Testis (tissue), 3 donors: ENCODE data around the gene NCK1. TPM values are rescaled to one million over a fixed set of nuclear protein-coding genes. Genes with fewer than 3 reads are reported as not detected.

Experiments used
- DNase-seq: peaks from one replicate; pipeline ENCODE4 v3.0.0-alpha.2; 2019
- H3K27ac ChIP-seq, 2 donors: fragments of 200-600 bp; sonication (generic); one replicate each; pipeline ENCODE4 v1.5.1; 2019
- H3K27me3 ChIP-seq: fragments of 200-600 bp; sonication (generic); one replicate; pipeline ENCODE4 v1.5.1; 2019
- H3K36me3 ChIP-seq: fragments of 200-600 bp; sonication (generic); one replicate; pipeline ENCODE4 v1.5.1; 2017; ENCODE audit warnings: low read depth; ENCODE audit errors: missing control alignments
- H3K4me1 ChIP-seq: fragments of 200-600 bp; sonication (generic); one replicate; pipeline ENCODE4 v1.5.1; 2019
- H3K4me3 ChIP-seq, 2 donors: fragments of 200-600 bp; sonication (generic); one replicate each; pipeline ENCODE4 v1.5.1; 2017 to 2019
- H3K9me3 ChIP-seq: fragments of 200-600 bp; sonication (generic); one replicate; pipeline ENCODE4 v1.5.1; 2017
- CTCF ChIP-seq, 3 experiments: fragments of 450-650 bp in 2 of 3; fragments of 200-600 bp in 1 of 3; sonication (generic) in 1 of 3; IDR thresholded peaks; one replicate each; pipeline ENCODE4 v1.5.1; 2016 to 2019; ENCODE audit warnings: antibody characterized with exemption in 3 of 3, mild to moderate bottlenecking in 2 of 3, moderate library complexity in 1 of 3
- POLR2A ChIP-seq: fragments of 450-650 bp; IDR thresholded peaks from one replicate; pipeline ENCODE4 v1.6.1; 2017; ENCODE audit warnings: antibody characterized with exemption, mild to moderate bottlenecking, moderate library complexity
- WGBS, 2 donors: methylation state at CpG; one replicate each; pipeline ENCODE4 v1.1.5; 2018; 5-methylcytosine and 5-hydroxymethylcytosine counted together
- intact Hi-C: fragments of 100-400 bp; cut with DNase I; formaldehyde crosslinking; loops from one replicate; pipeline ENCODE4 v1.15.1; 2023; ENCODE audit warnings: low total_unique reads
- polyA plus RNA-seq: library from polyadenylated mRNA; stranded (reverse); fragments of 350-450 nt; fragmentation: Illumina TruSeq; extraction: RNeasy Lipid Tissue Mini Kit (QIAGEN cat#74804); gene quantifications from one replicate; pipeline ENCODE4 v1.2.3, GENCODE V29; 2014; ENCODE audit warnings: low read depth, low replicate concordance; ENCODE audit not compliant: insufficient read depth
- total RNA-seq, 2 donors: library from RNA; depleted of rRNA; stranded (reverse); fragments of >200 nt; gene quantifications; one replicate each; pipeline ENCODE4 v1.2.3, GENCODE V29; 2016

Gene NCK1
- total and polyA plus RNA-seq, 3 donors from 2014 or later: 31.1 to 45.0 (median 42.7) TPM

DNA sequence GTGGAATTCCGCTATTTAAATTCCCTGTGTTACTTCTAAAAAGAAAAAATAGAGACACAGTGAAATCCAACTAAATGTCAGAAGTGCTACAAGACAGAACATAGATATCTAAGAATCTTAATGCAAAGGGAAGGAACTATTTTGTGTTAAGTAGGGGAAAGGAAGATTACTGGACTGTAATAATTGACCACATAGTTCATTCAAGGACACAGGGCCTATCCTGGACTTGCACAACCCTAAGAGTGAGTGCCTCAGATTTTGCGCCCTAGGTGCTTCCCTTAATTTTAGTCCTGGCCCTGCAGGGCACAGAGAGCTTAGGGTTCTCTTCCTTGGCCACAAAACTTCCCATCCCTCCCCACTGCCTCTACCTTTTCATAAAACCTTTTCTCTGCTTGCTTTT lies 92.2 kb downstream of the NCK1 start:
- Histone ChIP-seq H3K27me3 (no peaks in the 10 kb centered on the region), H3K4me1 (peaks cover 9% of the 10 kb centered on the region), H3K9me3 (no peaks in the 10 kb centered on the region), H3K36me3 (no peaks in the 10 kb centered on the region), H3K27ac (no peak overlapping the region), H3K4me3 (no peak overlapping the region)
- 92 to 97% methylated on average over 2 of the region's 2 CpGs for WGBS, 2 donors
- intact Hi-C loops: no loop called here
- no peak for DNase-seq
- TF ChIP-seq POLR2A: no peak

- Histone ChIP-seq H3K4me1 (peaks cover 9% of the 10 kb centered on the region), H3K27me3 (no peaks in the 10 kb centered on the region), H3K4me3 (no peak overlapping the region), H3K9me3 (no peaks in the 10 kb centered on the region), H3K27ac (no peak overlapping the region), H3K36me3 (no peaks in the 10 kb centered on the region)
- DNase-seq: no peak
- intact Hi-C loops: no loop called here
- TF ChIP-seq POLR2A: no peak
- no peak for TF ChIP-seq CTCF (IDR thresholded peaks at IDR 0.05)
- 77 to 86% methylated on average over 4 of the region's 4 CpGs for WGBS, 2 donors
These were observed 93.2 kb downstream of the NCK1 start for GRCh38 chr3:136954980-136955780.

DNA sequence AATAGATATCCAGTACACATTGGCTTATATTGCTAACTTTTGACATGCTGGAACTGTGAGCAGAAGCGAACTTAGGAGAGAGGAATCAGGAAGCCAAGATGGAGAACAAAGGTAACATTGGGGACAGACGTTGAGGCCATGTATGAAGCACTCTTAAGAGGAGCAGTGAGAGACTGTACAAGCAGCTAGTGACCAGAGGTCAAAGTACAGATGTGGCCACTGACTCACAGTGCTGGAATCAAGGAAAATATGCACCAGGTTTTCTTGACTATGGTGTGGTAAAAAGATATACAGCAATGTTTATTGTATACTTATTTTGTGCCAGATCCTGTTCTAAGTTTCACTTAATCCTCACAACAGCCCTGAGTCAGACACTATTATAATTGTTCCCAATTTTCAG lies 93.8 kb downstream of the NCK1 start:
- H3K36me3 ChIP-seq: no peaks in the 10 kb centered on the region
- DNase-seq: no peak
- H3K27ac ChIP-seq: no peak overlapping the region
- no peak overlapping the region for H3K4me3 ChIP-seq
- no peaks in the 10 kb centered on the region for H3K9me3 ChIP-seq
- TF ChIP-seq CTCF (IDR thresholded peaks at IDR 0.05) (no peak), POLR2A (no peak)
- WGBS, 2 donors: 67 to 69% methylated on average over 2 of the region's 2 CpGs
- intact Hi-C loops: no loop called here
- H3K27me3 ChIP-seq: no peaks in the 10 kb centered on the region
- peaks cover 6% of the 10 kb centered on the region for H3K4me1 ChIP-seq

GRCh38 chr3:136956971-136957370 lies 95.0 kb downstream of the NCK1 start:
- Histone ChIP-seq H3K4me3 (no peak overlapping the region), H3K9me3 (no peaks in the 10 kb centered on the region), H3K27me3 (no peaks in the 10 kb centered on the region), H3K4me1 (no peaks in the 10 kb centered on the region), H3K36me3 (no peaks in the 10 kb centered on the region), H3K27ac (no peak overlapping the region)
- 98 to 99% methylated on average over 2 of the region's 2 CpGs for WGBS, 2 donors
- DNase-seq: no peak
- no peak for TF ChIP-seq POLR2A
- TF ChIP-seq CTCF (IDR thresholded peaks at IDR 0.05): no peak
- intact Hi-C loops: no loop called here

DNA sequence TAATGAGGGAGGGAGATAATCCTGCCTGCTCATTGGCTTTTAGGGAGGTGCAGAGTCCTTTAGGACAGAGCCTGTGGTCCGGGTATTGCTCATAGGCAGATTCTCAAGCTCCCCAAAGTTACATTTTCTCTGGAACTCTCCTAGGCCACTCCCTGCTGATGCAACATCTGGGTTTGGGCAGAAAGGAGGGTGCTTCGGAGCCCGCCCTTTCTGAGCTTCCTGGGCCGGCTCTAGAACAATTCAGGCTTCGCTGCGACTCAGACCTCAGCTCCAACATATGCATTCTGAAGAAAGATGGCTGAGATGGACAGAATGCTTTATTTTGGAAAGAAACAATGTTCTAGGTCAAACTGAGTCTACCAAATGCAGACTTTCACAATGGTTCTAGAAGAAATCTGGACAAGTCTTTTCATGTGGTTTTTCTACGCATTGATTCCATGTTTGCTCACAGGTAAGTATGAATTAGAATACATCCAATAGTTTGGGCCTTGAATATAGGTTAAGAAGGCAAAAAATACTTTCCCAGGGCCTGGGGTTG lies 95.8 kb downstream of the NCK1 start, which contains the start of gene IL20RB:
Gene IL20RB, plus strand, starts transcription at position 233 of the 538 bp plus-strand sequence. Its CDS starts 131 bp downstream, at position 364.
- TF ChIP-seq CTCF (IDR thresholded peaks at IDR 0.05) (no peak), POLR2A (no peak)
- intact Hi-C loops: no loop called here
- 97 to 99% methylated on average over 7 of the region's 7 CpGs for WGBS, 2 donors
- no peak for DNase-seq
- Histone ChIP-seq H3K4me3 (no peak within 1 kb of the TSS), H3K27ac (no peak within 1 kb of the TSS), H3K4me1 (no peaks in the 10 kb centered on the region), H3K9me3 (no peaks in the 10 kb centered on the region), H3K27me3 (no peaks in the 10 kb centered on the region), H3K36me3 (no peaks in the 10 kb centered on the region)
